ENCODE data around the gene ULK3.

Gene ULK3

DNA sequence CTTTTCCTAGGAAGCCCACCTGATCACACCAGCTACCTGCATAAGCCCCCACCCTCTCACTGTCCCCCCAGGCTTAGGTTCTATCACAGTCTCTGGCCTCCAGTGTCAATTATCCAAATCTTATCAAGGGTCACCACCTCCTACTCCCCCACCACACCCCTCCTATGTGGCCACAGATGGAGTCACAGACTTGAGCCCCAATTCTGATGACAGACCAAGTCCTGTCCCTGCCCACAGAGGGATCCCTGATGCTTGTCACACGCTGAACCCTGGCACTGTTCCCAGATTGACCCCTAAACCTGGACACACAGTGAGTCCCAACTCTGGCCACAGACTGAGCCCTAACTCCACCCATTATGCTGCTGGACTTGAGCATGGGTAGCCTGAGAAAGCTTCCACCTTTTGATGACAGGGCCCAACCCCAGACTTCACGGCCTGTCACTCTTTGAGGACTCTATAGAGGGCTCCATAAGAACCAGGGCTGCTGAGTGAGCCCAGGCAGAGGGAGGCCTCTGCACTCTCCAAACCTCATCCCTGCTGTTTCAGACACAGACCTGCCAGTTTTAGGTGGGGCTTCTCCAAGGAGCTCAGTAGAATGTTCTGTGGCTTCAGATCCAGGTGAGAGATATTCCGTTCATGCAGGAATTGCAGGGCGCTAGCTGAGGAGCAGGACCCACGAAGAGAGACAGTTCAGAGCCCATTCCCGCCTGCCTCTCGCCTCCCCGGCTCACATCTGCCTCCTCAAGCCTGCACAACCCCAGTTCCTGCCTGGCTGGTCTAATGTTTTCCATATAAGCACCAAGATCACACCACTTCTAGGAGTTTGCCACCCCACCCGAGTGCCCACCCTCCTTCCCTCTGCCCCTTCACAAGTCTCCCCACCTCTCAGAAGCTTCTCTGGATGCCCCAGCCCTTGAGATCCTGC is 1.8 kb downstream of the ULK3 start:
- no peak for DNase-seq (ENCODE audit: low read depth)

DNA sequence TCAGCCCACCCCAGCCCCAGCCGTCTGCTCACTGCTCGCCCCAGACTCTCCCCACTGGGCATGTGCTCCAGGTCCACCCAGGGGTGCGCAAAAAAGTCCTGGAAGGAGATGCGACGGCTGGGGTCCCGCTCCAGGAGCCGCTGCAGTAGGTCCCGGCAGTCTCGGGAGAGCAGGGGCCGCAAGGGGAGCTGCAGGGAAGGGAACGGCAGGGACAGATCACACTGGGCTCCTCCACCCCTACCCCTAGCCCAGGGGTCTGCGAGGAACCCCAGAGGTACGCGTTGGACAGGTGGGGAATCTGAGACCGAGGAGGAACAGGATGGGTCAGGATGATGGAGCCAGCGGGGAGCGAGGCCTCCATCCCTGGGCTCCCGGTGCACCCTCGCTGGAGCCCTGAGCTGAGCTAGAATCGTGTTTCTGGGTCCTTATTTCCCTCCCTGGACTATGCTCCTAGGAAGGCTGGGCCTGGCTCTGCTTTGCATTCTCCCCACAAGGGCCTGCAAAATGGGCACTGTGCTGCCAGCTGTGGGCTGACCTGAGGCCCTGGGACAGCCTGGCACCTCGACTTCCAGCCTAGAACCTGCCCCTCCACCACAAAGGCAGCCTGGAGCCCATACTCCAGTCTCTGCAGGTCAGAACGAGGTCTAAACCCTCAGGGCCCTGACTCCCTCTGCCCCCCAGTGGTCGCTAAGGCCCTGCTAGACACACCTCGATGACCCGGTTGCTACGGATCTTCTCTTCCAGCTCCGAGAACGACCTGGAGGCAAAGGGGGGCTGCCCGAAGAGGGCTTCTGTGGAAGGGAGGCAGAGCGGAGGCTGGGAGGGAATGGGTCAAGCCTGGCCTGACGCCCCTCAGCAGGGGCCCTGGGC is 3.2 kb downstream of the ULK3 start:
- no peak for DNase-seq (ENCODE audit: low read depth)

DNA sequence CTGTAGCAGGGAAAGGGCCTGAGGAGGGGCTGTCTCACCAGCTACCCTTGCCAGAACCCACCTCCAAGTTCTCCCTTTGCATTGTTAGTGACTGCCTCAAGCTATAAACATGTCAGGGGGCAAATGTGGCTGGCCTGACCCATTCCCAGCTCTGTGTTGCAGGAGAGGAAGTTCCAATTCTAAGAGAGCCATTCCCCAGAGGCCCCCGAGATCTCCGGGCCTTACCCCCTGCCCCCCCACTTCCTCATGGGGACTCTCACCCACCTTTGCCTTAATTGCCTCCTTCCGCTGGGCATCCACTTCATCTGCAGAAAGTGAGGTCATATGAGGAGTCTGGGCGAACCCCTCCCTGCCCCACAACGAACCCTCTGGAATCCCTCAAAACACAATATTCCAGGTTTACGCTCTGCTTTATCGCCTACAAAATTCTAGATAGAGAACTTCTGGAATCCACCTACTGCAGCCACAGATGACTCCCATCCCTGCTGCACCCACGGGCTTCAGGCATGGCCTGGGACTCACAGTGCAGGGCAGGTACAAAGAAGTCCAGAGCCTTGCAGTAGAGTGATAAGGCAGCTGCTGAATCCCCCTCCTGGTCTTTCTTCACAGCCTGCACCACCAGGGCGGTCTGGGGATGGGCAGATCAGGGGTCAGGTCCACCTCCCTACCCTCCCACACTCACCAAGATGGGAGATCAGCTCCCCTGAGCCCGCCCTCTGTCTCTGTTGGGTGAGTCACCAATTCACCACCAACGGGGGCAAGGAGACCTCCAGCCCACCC is 4.0 kb downstream of the ULK3 start:
- no peak for DNase-seq (ENCODE audit: low read depth)

DNA sequence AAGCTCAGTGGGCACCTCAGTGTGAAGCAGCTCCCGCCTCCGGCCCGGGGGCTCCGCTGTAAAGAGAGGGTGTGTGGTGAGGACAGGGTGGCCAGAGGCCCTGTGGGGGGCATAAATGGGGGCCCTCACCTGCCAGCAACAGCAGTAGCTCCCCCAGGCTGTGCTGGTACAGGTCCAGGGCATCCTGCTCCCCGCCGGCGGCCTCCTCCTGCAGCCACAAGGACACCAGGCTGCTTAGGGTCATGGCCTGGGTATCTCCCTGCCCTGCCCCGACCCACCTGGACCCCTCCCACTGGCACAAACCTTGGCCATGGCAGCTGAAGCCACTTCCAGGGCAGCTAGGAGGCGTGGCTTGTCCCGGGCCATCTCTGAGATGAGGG is 4.8 kb downstream of the ULK3 start:
- DNase-seq (ENCODE audit: low read depth): no peak

DNA sequence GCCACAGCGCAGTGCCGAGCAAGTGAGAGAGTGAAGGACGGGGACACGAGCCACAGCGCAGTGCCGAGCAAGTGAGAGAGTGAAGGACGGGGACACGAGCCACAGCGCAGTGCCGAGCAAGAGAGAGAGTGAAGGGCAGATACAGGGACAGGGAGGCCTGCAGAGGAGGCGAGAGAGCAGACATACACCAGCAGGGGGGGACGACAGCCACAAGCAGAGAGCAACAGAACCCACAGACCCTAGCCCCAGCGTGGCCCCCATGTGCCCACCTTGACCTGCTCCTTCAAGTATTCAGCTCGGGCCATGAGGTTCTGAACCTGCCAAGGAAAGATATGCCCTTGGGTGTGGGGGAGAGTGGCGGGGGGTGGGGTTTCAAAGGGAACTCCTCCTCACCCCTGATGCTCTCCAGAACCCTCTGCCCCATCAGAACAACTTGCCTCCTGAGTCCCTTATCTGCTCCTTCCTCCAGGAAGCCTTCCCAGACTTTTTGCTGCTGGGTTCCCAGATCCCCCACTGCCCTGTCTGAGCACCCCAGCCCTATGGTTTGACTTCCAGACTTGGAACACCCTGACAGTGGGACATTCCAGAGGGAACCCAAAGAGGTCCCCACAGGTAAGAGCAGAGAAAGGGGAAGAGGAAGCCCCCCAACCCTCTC is 5.3 kb downstream of the ULK3 start:
- no peak for DNase-seq (ENCODE audit: low read depth)

DNA sequence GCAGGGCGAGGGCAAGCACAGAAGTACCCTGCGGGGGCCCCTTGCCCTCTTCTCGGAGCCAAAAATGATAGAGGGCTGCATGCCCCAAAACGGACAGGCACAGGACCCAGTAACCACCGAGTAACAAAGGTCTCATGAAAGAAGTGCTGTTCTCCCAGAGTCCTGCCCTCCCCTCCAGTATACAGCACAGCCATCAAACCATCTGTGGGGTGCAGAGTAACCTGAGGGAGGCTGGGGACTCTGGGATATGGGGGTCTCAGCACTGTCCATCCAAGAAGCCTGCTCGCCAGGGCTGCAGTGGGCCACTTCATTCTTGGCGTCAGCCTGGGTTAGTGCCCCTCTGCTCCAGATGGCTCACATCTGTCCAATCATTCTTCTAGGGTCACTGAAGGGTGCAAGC is 6.1 kb downstream of the ULK3 start:
- no peak for DNase-seq (ENCODE audit: low read depth)

DNA sequence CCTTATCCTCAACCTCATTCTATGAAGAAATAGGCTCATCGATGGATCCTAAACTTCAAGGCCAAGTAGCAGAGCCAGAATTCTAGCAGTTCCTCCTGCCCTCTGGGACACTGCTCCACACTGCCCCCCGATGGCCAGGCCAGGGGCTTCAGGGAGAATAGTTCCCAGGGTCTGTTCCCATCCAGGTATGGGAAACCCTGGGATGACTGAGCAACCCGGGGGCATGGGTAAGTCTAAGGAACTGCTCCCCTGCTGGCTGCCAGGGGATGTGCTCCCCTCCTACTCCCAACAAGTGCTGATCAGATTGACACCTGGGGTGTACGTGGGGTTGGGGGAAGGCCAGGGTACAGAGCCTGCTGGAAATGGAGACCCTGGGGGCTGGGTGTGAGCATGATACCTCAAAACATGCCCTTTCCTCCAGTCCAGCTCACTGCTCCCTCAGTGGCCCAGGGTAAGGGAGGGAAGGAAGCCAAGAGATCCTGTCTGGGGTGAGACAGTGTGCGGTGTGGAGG is 7.6 kb downstream of the ULK3 start:
- peak; percentile 38 for DNase-seq (ENCODE audit: low read depth)

DNA sequence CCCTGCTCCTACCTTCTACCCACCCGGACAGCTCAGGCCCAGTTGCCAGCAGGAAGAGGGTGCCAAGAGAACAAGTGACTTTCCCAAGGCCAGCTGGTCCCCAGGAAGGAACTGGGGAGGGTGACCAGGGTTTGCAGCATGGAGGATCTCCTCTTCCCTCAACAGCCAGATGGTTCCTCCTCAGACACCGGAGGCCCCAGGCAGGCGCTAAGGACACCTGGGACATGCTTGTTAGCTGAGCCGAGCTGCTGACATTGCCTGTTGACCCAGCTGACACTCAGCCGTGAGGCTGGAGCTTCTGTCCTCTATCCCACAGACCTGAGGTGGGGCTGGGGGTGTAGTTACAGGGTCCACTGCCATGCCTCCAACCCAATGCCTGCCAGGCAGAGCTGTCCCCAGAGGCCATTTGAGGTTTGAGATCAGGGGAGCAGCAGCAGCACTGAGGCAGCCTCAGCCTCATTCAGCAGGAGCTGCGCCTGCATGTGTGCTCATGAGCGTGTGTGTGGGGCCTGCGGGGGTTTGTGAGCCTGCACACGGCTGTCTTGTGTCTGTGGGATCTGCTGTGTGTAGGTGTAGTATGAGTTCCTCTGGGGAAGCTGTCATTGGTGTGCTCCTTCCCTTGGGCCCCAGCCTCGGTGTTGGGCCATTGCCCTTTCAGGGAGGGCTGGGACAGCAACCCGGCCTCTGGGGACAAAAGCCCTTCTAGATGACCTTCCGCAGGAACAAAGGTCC is 9.4 kb downstream of the ULK3 start:
- no peak for DNase-seq (ENCODE audit: low read depth)

DNA sequence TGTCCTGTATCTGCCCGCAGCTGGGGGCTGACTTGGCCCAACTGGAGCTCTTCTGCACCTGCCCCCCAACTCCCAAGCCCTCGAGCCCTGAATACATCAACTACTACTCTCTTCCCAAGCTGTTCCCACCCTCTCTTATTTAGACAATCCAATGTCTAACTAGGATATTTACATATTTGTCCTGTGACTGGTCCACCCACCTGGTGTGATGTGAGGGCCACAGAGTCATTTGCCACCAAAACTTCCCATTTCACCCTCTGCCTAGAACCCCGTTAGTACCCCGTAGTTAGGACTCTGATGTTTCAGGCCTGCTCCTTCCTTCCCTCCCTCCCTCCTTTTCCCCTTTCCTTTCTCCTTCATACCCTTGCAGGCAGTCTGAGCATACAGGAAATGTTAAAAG is 10.1 kb downstream of the ULK3 start:
- no peak for DNase-seq (ENCODE audit: low read depth)

DNA sequence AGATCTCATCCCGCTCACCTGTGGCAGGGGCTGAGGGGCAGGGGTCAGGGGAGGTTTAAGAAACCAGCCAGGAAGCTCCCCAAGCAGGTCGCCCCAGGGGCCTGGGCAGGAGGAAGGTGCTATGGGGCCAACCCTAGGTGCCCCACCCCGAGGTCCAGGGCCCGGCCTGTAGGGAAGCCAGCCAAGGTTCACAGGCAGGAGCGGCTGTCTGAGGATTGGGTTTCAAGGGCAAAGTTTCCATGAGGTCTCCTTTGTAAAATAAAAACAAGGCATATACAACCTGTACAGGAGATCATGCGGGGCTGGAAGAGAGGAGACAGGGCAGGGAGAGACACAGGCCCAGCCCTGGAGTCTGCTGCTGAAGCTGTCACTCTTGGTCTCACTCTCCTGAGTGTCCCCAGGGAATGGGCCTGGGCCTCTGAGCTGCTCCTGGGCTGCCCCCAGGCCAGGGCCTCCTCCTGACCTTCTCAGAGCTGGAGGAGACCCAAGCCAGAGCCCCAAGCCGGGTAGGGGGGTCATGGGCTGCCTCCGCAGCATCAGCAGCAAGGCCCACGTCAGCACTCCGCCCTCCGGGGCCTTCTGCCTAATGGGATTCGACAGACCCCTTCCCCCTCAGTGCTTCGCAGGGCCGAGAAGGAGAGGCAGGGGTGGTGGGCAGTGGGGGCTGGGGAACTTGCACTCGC is 11.0 kb downstream of the ULK3 start:
- no peak for DNase-seq (ENCODE audit: low read depth)

DNA sequence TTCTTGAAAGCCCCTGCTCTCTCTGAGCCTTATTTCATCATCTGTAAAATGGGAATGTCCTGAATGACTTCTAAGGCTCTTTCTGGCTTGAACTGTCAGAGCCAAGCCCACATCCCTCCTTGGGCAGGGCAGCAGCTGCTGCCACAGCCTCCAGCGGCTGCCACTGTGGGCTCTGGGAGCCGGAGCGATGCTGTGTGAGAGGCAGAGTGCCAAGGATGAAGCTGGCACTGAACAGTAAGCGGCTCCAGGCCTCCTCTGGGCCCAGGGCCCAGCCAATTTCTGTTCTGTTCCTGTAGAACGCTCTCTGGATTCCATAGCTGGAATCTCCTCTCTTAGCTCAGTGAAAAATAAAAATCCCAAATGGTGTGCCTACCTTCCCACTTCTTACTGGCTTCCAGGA is 12.1 kb downstream of the ULK3 start:
- no peak for DNase-seq (ENCODE audit: low read depth)

DNA sequence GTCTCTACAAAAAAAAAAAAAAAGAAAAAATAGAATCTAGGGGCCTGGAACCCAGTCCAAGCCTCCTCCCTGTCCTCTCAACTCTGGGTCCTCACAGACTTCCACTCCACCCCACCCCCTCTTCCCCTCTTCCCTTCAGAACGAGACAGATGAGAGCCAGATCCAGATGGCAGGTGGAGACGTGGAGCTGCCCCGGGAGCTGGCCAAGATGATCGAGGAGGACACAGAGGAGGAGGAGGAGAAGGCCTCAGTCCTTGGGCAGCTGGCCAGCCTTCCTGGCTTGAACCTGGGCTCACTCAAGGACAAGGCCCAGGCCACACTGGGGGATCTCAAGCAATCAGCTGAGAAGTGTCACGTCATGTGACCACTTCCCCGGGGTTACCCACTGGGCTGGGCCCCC is 13.0 kb downstream of the ULK3 start:
- DNase-seq (ENCODE audit: low read depth): no peak

DNA sequence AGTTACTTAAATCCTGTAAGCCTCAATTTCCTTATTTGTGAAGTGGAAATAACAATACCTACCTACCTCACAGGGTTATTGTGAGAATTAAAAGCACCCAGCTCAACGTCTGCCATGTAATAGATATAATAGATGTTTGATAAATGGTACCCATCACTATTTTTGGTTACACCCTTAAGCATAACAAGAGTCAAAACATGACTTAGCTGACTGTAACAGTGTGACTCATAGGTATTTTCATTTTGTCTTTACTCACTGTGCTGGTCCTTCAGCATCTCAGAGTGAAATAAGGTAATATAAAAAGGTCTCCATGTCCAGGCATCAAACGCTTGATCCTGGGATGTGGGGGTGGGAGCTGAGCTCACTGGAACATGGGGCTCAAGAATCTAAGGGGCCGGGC is 13.5 kb downstream of the ULK3 start:
- DNase-seq (ENCODE audit: low read depth): no peak

DNA sequence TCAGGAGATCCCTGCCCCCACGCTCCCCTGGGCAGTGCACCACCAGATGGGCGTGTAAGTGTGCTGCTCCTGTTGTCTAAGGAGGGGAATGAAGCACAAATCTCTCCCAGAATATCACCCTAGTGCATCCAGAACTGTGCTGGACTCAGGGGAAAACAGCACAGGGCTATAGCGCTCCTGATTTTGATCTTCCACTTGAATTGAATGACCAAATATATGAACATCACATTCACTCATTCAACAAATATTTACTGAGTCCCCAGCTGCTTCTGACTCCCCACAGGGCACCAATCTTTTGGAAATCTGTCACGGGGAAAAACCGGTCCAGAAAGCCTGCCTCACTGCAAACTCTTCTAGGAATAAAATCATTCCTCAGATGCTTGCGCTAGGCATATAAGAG is 14.1 kb downstream of the ULK3 start:
- DNase-seq (ENCODE audit: low read depth): no peak

DNA sequence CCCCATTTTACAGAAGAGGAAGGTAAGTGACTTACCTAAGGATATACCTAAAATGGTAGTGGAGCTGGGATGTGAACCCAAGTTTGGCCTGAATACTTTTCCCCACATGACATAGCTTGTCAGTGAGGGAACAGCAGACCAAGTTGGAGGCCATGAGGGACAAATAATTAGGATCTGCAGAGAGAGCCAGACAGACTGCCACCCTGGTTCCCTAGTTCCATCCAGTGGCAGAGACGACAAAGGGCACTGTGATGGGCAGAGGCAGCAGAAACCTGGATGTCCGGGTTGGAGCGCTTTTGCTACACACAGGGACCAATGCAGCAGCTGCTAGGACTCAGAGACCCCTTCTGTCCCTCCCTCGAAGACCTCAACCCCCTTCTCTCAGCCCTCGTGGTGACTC is 15.3 kb downstream of the ULK3 start:
- DNase-seq (ENCODE audit: low read depth): no peak

DNA sequence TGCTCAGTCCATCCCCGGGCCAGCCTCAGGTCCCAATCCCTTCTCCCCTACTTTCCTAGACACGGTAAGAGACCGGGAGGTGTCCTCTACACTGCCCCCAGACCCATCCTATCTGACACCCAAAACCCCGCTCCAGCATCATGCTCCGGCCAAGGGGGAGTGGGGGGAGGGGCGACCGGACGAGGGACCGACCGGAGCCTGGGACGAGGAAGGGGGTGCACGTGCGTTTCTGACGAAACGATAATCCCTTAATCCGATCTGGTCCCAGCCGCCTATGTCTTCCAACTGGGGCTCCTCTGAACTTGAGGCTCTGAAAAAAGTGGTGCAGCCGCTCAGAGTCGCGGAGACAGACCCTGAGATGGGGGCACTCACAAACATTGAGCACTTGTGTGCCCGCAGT is 16.0 kb downstream of the ULK3 start:
- DNase-seq (ENCODE audit: low read depth): no peak

DNA sequence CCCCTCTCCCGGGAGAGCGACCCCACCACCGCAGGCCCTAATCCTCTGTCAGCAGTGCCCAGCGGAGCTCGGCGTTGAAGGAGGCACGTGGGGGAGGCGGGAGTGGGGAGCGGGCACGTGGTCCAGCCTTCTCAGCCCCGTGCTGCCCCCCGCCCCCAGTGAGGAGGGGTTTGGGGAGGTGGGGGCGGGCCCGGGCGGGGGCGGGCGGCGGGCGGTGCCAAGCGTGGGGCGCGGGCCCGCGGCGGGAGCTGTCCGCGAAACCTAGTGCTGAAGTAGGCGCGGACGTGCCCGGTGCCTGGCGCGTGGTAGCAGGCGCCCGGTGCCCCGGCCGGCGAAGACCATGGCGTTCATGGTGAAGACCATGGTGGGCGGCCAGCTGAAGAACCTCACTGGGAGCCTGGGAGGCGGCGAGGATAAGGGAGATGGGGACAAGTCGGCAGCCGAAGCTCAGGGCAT is 16.6 kb downstream of the ULK3 start, which contains the start of gene CPLX3:
CPLX3 (plus strand) TSS at position 264 of the 456 bp plus-strand sequence; CDS start at position 341, 77 bp downstream.
- DNase-seq (ENCODE audit: low read depth): no peak

DNA sequence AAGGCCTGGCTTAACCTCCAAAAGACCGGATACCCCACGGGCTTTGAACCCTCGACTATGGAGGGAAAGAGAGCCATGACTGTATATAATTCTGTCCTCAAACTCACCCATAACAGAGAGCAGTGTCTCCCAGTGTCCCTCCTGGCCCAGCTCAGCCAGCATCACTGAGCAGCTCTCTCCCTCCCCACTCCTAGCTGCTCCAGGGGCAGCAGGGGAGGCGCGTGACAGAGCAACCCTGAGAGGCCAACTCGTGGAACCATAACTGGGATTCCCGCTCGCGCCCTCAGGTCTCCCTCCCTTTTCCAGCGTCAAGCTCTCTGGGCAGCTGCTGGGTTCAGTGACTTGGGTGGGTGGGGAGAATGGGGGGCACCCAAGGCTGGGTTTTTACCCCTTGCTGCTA is 17.1 kb downstream of the ULK3 start:
- no peak for DNase-seq (ENCODE audit: low read depth)

DNA sequence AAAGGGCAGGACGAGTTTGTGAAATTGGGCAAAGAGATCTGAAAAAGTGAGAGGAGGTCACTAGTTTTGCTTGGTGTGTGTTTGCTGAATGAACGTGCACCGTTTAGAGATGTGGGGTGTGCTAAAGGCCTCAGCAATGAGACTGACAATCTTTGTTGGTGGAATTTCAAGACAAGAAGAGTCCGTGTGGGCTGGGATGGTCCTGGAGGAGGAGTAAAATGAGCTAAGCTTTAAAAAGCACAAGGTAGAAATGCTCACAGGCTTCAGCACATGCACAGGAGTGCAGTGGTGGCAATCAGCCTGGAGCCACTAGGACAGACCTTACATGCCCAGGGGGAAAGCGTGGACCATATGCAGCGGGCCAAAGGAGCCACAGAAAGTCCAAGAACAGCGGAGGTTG is 18.0 kb downstream of the ULK3 start:
- DNase-seq (ENCODE audit: low read depth): no peak

DNA sequence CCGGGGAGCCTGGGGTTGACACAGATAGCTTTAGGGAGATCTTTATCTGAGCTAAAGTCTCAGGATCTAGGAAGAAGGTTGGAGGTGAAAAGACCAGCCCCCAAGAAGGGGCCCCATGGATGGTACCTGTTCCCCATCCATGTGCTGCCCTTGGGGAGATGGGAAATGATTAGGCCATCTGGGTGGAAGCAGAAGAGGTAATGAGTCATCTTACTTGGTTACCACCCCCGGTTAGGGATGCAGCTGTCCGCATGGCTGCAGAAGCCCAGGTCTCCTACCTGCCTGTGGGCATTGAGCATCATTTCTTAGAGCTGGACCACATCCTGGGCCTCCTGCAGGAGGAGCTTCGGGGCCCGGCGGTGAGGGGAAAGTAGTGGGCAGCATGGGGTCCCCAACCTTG is 19.6 kb downstream of the ULK3 start:
- no peak for DNase-seq (ENCODE audit: low read depth)

Measured in HS-27A (cell line).